IMR-90 (cell line): ENCODE data around the gene RAB4B.

Experiments
- BHLHE40 ChIP-seq: fragments of 150-350 bp; IDR thresholded peaks from 2 replicates; pipeline ENCODE4 v1.6.1; 2016; ENCODE audit warnings: mild to moderate bottlenecking, low read depth, low read length
- CHD1 ChIP-seq: IDR thresholded peaks from 2 replicates; pipeline ENCODE4 v1.6.1; 2012; ENCODE audit warnings: low read depth, low read length, improper control_type of control experiment
- ELK1 ChIP-seq: fragments of 150-350 bp; IDR thresholded peaks from 2 replicates; pipeline ENCODE4 v1.6.1; 2016; ENCODE audit warnings: low read depth, mild to moderate bottlenecking, low read length, moderate library complexity, borderline replicate concordance
- FOS ChIP-seq: fragments of 150-350 bp; IDR thresholded peaks from 2 replicates; pipeline ENCODE4 v1.6.1; 2016; ENCODE audit warnings: low read depth, low read length
- MAFK ChIP-seq: IDR thresholded peaks from 2 replicates; pipeline ENCODE4 v1.6.1; 2012; ENCODE audit warnings: low read depth, low read length, improper control_type of control experiment
- MAZ ChIP-seq: IDR thresholded peaks from 2 replicates; pipeline ENCODE4 v1.6.1; 2012; ENCODE audit warnings: low read depth, mild to moderate bottlenecking, low read length, improper control_type of control experiment, moderate library complexity, borderline replicate concordance
- MXI1 ChIP-seq: IDR thresholded peaks from 2 replicates; pipeline ENCODE4 v1.6.1; 2012; ENCODE audit warnings: low read depth, mild to moderate bottlenecking, low read length, moderate library complexity, borderline replicate concordance
- POLR2A ChIP-seq: IDR thresholded peaks from 2 replicates; pipeline ENCODE4 v1.6.1; 2012; ENCODE audit warnings: mild to moderate bottlenecking, low read depth, low read length
- RAD21 ChIP-seq: IDR thresholded peaks from 2 replicates; pipeline ENCODE4 v1.6.1; 2012; ENCODE audit warnings: low read length, improper control_type of control experiment
- RCOR1 ChIP-seq: IDR thresholded peaks from 2 replicates; pipeline ENCODE4 v1.6.1; 2012; ENCODE audit warnings: mild to moderate bottlenecking, low read length, improper control_type of control experiment; ENCODE audit not compliant: insufficient replicate concordance
- SMC3 ChIP-seq: fragments of 150-350 bp; IDR thresholded peaks from 2 replicates; pipeline ENCODE4 v1.6.1; 2016; ENCODE audit warnings: low read depth, mild to moderate bottlenecking, antibody characterized with exemption, low read length, moderate library complexity
- TF ChIP-seq, protein P1 (sequence below): conservative IDR thresholded peaks from 2 replicates; pipeline ENCODE4 v1.5.1; 2012; ENCODE audit warnings: mild to moderate bottlenecking, low read depth, low read length, improper control_type of control experiment
- TF ChIP-seq, protein P2 (sequence below): fragments of 150-350 bp; IDR thresholded peaks from 2 replicates; pipeline ENCODE4 v1.6.1; 2017; ENCODE audit warnings: mild to moderate bottlenecking, antibody characterized with exemption, low read length, low read depth

GRCh38 chr19:40797166-40797962 is 19.3 kb downstream of the RAB4B start:
- TF ChIP-seq, protein P1, sequence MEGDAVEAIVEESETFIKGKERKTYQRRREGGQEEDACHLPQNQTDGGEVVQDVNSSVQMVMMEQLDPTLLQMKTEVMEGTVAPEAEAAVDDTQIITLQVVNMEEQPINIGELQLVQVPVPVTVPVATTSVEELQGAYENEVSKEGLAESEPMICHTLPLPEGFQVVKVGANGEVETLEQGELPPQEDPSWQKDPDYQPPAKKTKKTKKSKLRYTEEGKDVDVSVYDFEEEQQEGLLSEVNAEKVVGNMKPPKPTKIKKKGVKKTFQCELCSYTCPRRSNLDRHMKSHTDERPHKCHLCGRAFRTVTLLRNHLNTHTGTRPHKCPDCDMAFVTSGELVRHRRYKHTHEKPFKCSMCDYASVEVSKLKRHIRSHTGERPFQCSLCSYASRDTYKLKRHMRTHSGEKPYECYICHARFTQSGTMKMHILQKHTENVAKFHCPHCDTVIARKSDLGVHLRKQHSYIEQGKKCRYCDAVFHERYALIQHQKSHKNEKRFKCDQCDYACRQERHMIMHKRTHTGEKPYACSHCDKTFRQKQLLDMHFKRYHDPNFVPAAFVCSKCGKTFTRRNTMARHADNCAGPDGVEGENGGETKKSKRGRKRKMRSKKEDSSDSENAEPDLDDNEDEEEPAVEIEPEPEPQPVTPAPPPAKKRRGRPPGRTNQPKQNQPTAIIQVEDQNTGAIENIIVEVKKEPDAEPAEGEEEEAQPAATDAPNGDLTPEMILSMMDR: no peak
- TF ChIP-seq SMC3 (no peak), CHD1 (no peak), BHLHE40 (no peak), RCOR1 (no peak), POLR2A (no peak), ELK1 (no peak), FOS (no peak), MAFK (no peak), MAZ (no peak), MXI1 (no peak), RAD21 (no peak)
- TF ChIP-seq, protein P2, sequence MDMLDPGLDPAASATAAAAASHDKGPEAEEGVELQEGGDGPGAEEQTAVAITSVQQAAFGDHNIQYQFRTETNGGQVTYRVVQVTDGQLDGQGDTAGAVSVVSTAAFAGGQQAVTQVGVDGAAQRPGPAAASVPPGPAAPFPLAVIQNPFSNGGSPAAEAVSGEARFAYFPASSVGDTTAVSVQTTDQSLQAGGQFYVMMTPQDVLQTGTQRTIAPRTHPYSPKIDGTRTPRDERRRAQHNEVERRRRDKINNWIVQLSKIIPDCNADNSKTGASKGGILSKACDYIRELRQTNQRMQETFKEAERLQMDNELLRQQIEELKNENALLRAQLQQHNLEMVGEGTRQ: no peak
